Hypothalamus (tissue), 51 donors: ENCODE results near the gene TECRL.

Experiments
- DNase-seq, 51 donors: peaks; one replicate each; lab custom pipeline; 2025; lab: John Stamatoyannopoulos, UW

TECRL gene, protein sequence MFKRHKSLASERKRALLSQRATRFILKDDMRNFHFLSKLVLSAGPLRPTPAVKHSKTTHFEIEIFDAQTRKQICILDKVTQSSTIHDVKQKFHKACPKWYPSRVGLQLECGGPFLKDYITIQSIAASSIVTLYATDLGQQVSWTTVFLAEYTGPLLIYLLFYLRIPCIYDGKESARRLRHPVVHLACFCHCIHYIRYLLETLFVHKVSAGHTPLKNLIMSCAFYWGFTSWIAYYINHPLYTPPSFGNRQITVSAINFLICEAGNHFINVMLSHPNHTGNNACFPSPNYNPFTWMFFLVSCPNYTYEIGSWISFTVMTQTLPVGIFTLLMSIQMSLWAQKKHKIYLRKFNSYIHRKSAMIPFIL

DNA sequence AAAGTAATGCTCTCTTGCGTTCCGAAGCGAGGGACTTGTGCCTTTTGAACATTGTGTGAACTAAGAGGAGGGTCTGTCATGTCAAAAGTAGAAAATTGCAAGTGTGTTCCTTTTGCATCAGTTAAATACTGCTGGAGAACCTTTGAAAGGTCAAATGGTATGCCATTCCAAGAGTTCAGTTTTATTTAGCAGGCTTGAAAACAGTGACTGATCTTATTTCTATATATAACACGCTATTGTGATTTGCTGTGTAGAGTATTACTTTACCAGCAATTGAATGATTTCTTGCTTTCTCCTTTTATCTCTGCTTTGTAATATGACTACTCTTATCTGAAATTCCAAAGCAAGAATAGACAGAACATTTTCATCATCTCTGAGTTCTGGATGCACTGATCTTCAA is at the start of gene TECRL:
Gene TECRL (minus strand): TSS at position 151 of the 400 bp plus-strand sequence. CDS start 99 bp downstream, at position 52.
- no peak for DNase-seq

DNA sequence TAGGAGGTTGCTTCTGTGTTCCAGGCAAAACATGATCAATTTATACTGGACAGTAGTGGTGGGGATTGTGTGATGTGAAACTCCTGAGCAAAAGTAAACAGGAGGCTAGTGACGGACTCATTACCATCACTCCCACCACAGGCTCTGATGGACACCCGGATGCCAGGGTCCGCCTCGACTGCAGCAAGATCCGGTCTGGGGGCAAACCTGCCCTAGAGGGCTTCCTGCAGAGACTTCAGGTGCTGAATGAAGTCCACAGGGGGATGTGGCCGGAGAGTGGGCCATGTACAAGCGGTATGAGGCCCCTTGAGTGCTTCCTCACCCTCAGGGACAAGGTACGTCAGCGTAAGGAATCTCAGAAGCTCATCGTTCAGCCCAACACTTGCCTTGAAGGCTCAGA is 23.4 kb upstream of the TECRL start:
- no peak for DNase-seq

DNA sequence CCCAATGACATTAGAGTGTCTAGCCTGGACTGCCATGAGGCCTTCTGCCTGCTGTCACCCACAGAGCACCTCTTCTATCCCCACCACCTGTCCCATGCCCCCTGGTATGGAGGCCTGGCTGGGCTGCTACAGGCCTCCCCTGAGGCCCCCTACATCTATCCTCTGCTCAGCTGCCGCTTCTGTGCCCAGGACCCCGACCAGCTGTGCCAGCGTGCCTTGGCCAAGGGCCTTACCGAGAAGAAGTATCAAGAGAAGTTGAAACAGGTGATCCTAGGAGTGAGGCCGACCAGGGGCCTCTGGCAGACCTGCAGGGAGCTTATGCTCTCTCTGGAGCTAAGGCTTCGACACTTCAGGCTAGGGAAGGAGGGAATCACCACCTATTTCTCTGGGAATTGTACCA is 21.7 kb upstream of the TECRL start:
- no peak for DNase-seq

DNA sequence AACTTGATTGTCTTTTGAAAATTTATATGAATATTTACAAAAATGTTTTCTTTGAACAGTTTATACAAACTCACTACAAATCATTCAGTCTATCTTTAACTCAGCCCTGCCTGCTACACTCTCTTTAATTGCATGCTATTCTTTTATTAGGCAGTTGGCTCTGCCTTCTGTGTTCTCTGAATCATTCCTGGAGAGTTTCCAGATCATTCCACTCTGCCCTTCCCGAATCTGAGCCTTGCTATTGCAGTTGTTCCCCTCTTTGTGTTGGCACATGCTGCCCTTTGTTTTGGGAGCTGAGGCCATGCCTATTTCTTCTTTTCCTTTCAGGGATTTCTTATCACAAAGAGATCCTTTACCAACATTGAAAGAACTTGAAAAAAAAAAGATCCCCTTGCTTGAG is 8.7 kb upstream of the TECRL start:
- DNase-seq, result peak in 1 of 51 donors; percentile 15

DNA sequence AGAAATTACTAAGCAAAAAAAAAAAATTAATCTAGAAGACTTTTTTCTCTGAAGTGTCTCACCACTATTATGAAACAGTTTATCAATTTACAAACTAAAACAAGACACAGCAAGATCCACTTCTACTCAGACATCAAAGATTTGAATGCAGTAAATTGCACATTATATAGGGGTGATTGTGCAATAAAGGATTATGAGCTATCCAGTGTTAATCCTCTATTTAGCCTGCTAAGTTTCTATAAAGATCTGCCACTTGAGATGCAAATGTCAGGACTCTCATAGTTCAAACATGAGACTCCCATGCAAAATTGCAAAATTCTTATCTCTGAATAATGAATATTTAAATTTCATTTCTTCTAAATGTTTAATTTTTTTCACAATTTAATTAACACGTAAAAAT is 2.2 kb downstream of the TECRL start:
- DNase-seq, result no peak

DNA sequence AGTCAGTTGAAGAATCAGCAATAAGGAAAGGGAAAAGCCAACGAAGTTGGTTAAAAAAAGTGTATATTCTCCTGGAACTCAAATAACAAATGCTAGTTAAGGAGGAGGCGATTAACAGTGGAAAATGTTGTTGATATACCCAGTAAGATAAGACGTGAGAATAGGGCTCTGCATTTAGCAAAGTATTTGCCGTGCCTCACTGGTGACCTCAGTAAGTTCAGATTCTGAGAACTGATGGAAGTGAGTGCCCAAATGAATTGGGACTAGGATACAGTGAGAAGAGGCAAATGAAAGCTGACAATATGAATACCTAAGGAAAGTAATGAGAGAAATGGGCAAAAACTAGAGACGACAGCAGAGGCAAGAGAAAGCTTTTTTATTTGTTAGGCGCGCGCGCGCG is 3.5 kb downstream of the TECRL start:
- DNase-seq, result no peak

DNA sequence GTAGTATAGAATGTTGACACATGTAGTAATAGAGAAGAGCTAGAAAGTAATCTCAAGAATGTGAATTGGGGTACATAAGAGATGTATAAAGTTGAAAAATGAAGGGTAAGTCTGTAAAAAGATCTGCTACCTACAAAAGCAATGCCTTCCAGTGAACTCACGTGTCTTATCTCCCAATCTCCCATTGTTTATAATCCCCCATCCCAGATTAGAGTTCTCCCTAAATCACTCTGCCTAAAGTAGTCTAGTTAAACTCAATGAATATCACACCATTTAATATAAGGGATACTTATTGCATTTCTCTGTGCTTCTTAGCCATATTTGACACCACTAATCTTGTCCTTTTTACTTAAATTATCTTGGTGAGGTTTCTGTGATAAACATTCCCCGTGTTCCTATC is 6.6 kb downstream of the TECRL start:
- DNase-seq, result no peak

DNA sequence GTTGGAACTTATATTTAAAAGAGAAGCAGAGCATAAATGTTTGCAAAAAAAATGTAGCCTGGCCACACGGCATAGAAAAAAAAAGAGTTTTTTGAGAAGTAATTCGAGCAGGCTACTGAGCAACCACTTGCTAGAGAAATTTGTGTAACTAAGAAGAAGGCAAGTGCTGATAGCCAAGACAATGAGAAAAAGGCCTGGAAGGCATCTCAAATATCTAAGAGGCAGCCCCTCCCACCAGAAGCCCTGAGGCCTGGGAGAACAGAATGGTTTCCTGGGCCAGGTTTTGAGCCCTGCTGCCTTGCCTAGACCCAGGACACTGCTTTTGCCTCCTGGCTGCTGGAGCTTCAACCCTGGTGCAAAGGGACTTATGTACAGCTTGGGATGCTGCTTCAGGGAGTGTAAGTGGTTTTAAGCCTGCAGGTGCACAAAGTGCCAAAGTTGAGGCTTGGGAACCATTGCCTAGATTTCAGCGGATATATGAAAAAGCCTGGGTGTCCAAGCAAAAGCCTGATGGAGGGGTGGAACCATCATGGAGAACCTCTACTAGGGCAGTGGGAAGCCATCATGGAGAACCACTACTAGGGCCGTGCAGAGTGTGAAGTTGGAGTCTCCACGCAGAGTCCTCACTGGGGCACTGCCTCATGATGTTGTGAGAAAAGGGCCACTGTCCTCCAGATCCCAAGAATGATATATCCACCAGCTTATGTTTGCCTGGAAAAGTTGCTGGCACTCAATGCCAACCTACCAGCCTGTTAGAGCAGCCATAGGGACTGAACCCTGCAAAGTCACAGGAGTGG is 9.7 kb downstream of the TECRL start:
- no peak for DNase-seq

DNA sequence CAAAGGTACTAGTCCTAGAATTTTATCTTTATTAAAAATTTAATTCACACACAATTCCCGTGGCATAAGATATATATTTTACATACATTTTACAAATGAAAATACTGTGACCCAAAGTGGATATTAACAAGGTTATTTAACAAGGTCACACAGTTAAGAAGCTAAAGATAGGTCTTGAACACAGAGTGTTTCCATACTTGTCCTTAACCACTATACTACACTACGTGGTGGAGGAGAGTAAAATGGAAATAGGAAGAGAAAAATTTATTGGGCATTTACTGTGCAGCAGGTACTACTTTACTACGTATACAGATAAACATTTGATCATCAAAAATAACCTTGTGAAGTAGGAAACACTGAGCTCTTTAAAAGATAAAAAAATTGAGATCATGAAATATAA is 14.8 kb downstream of the TECRL start:
- no peak for DNase-seq

DNA sequence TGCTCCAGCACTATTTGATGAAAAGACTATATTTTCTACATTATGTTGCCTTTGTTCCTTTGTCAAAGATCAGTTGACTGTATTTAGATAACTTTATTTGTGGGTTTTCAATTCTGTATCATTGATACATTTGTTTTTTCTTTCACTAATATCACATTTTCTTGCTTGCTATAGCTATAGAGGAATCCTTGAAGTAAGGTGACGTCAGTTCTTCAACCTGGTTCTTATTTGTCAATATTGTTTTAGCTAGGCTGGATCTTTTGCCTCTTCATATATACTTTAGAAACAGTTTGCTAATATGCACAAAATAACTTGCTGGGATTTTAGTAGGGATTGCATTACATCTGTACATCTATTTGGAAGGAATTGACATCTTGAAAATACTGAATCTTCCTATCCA is 21.0 kb downstream of the TECRL start:
- no peak for DNase-seq

DNA sequence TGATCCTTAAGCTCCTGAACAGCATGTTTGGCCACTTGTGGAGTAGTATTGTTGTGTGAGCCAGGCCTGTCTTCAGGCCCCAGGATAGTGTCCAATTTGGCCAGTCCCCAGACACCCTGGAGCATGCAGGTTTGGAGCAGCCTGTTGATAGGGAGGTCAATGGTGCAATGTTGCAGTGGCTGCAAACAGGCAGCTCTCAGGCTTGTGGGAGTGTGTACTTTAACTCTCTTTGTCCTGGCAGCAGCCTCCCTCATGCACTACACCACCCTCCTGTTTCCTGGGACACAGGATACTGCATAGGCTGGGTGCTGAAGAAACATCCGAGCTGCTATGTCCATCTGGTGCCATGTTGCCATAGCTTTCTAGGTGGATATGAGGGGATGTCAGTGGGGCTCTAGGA is 24.0 kb downstream of the TECRL start:
- DNase-seq, result no peak

DNA sequence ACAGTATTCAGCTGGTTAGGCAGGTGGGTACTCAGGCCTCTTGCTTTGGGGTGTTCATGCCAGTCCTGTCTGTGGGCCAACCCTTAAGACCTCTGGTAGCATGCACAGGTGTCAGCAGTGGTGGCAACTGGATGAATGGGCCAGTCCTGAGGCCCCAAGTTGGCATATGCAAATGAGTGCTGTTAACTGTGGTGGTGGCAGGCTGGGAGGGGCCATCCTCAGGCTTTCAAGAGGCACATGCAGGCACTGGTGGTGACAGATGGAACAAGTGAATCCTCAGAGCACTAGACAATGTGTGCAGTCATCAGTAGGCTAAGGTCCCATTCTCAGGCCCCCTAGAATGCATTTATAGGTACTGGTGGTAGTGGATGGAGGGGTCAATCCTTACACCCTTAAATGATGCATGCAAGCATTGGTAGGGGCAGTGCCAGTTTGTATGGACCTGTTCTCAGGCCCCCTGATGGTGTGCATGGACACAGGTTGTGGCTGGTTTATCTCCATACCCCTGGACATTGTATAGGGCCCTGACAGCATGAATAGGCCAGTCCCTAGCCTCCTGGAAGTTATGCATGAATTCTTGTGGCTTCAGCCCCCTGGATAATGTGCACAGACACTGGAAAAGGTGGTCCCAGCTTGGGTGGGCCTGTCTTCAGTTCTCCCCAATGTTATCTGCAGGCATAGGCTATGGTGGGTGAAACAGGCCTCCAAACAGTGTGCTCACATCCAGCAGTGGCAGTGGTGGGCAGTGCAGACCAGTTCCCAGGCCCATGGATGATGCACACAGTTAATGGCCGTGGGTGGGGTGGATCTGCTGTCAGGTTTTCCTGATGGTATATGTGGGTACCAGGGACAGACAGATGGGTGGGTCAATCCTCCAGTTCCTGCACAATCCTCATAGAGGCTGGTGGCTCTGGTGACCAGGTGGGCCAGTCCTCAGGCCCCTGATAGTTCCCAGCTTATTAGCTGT is 24.7 kb downstream of the TECRL start:
- DNase-seq, result no peak

DNA sequence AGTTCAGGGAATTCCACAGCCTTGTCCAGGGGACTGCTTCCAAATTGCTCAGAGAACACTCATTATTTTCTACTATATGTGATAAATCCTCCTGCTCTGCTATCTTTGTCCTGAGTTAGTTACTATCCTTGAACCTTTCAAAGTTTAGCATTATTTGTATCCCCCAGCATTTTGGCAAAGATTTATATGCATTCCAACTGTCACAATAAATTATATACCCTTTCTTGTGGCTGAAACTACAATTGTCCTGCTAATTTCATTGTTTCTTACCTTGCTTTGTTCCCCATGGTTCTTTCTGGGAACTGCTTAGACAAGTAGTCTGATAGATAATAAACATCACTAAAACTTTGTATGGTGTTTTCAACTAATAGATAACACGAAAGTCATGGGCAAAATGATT is 40.5 kb downstream of the TECRL start:
- no peak for DNase-seq

DNA sequence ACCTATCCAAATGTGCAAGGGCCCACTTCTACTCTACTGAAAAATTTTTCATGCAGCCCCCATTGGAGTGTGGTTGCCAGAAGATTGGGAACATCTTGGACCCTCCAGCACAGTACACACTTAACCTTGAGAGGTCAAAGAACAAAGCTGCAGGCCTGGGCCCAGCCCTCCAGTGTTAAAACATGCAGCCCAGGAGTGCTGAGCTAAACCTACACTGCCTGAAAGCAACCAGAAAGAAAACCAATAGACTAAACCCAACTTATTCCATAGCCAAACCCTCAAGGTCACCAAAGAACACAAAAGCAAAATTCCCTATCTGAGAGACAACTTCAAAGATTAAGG is 47.9 kb downstream of the TECRL start:
- no peak for DNase-seq

DNA sequence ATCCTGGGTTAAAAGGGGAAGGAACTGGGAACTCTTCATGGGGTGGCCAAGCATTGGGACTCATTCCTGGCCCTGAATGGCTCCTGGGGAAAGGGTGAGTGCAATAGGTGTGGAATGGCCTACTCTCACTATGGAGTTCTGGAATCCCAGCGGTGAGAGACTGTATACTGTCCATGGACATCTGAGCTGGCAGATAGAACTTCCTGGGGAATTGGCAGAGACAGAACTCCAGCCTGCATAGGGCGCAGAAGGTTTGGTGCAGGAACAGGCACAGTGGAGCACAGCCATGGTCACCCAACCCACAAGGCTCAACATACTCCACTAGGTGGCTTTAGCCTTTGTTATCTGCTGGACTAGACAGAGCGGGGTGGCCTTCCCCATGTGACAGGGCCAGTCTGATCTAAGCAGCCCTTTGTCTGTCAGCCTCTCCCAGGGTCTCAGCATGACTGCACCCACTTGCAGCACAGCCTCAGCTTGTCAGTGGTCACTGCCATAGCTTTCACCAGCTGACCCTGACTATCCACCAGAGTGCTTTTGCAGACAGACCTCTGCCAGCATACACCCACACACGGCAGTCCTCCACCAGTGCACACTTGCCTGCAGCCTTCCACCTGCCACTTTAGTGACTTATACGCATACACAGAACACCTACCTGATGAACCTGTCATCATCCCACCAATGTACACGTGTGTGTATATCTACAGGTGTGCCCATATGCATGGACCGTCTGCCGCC is 48.4 kb downstream of the TECRL start:
- DNase-seq, result no peak

DNA sequence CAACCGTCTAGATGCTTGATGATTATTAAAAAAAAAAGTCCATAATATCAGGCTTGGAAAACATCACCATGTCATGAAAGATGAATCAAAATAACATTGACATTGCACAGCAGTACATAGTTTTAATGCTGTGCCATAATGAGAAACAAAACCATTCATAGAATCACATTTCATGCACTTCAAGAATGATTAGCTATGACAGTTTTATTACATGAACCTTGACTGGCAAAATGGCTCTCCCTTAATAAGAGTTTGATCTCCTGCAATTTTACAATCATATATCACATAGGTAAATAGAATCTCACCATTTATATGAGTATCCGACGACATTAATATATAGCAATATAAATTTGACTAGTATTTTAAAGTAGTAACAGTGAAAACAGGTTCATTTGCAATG is 49.8 kb downstream of the TECRL start:
- no peak for DNase-seq

DNA sequence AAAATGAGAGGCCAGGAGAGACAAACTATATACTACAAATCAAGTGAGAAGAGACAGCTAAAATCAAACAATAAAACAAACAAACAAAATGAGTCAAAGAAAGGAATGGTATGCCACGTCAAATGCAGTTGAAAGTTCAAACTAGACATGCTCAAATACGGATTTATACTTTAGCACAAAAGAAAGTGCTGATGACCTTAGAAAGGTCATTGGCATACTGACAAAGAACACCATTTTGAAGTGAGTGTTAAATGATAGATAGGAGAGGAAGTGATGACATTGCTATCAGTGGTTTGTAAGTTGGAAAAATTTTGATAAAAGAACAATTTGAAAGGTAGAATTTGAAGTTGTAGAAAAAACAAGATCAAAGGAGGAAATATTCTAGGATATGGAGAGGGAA is 55.3 kb downstream of the TECRL start:
- DNase-seq, result no peak

DNA sequence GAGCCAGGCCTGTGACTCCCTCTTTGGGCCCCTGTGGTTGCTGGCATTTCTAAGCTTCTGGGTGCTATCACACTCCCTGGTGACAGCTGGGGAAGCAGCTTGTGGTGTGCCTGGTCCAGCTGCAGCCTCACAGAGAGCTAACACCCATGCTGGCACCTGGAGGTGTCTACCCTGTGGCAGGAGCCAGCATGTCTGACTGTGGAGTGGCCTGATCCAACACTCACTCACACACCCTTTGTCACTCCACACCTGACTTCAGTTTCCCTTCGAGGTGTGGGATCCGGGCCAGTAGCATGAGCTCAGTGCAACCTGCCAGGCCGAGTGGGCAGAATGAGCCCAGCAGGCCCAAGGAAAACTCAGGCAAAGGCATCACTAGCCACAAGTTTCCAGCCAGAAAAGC is 67.5 kb downstream of the TECRL start:
- DNase-seq, result peak in 1 of 51 donors; percentile 11

DNA sequence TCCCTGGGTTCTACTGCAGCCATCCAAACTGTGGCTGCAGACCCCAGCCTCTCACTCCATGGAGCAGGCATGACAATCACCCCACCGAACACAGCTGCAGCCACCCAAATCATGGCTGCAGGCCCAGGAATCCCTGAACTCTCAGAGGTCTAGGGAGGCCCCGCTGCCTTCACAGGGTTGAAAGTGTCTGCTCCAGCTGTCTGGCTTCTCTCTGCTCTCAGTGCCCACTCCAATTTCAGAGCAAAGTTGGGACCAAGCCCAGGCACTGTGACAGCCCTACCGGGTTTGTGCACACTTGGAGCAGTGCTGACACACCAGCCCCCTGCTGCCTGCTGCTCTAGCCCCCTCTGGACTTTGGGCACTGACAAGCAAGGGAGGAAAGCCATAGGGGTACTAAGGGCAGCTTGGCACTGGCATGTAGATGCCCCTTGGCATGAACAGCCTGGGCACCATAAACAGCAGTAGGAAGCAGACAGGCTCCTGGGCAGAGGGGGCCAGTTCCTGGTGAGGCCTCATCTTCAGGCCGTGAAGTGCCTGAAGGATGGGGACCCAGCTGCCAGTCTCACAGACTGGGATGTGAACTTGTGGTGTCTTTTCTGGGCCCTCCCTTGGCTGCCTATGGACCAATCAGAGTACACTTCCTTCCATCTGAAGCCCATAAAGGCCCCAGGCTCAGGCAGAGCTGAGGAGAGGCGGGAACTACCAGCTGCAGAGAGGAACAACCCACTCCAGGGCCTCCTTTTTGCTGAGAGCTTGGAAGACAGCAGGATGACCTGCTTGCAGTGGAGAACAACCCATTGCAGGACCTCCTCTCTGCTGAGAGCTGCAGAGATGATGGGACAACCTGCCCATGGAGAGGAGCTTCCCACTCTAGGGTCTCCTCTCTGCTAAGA is 68.8 kb downstream of the TECRL start:
- DNase-seq, result no peak
